SK-N-SH (cell line): ENCODE measurements around the gene PRDX1. TPM values are rescaled to one million over a fixed set of nuclear protein-coding genes. Genes with fewer than 3 reads are reported as not detected.
A peak's percentile ranks its signal among the peaks of the same experiment; 100 is the strongest.

Experiments
- CTCF ChIA-PET: fragments of 300-600, 350-600 bp; formaldehyde crosslinking; extraction: SDS; loops from one replicate; lab custom pipeline; 2021; lab: Yijun Ruan, JAX
- POLR2A ChIA-PET: fragments of 350-600 bp; sonication (Branson Sonifier 250); formaldehyde crosslinking; extraction: SDS; loops from one replicate; lab custom pipeline; 2020; ENCODE audit warnings: antibody characterized with exemption, inconsistent platforms; lab: Yijun Ruan, JAX
- DNase-seq: peaks from one replicate; pipeline ENCODE4 v3.0.0; 2012
- H2AFZ ChIP-seq: fragments of 200-600 bp; sonication (generic); 2 replicates; pipeline ENCODE4 v1.8.1; 2016; ENCODE audit warnings: antibody characterized with exemption, mild to moderate bottlenecking, low read depth
- H3F3A ChIP-seq: fragments of 200-600 bp; sonication (generic); replicated peaks from 2 replicates; pipeline ENCODE3; 2016; ENCODE audit warnings: antibody characterized with exemption, mild to moderate bottlenecking; ENCODE audit not compliant: insufficient read depth
- H3K27ac ChIP-seq, 2 experiments: fragments of 200-500 bp in 1 of 2; fragments of 200-600 bp in 1 of 2; sonication (Bioruptor generic) in 1 of 2; sonication (generic), shearing (Covaris generic) in 1 of 2; 2 replicates each; pipeline versions ENCODE4 v1.5.1 to v1.6.1; 2014 to 2016; ENCODE audit warnings: low read depth in 2 of 2, inconsistent platforms in 1 of 2, low read length in 1 of 2, mild to moderate bottlenecking in 1 of 2, mixed read lengths in 1 of 2
- H3K27me3 ChIP-seq: fragments of 200-600 bp; sonication (generic), shearing (Covaris generic); 2 replicates; pipeline ENCODE4 v1.6.1; 2016; ENCODE audit warnings: mixed run types; ENCODE audit not compliant: insufficient read depth
- H3K36me3 ChIP-seq, 2 experiments: fragments of 200-500 bp in 1 of 2; fragments of 200-600 bp in 1 of 2; sonication (Bioruptor generic) in 1 of 2; sonication (generic) in 1 of 2; replicated peaks in 1 of 2; 2 replicates each; pipeline versions ENCODE3 to v1.5.1; 2014 to 2016; ENCODE audit warnings: low read length in 1 of 2, mild to moderate bottlenecking in 1 of 2; ENCODE audit not compliant: insufficient read depth in 2 of 2, control insufficient read depth in 1 of 2
- H3K4me1 ChIP-seq, 2 experiments: fragments of 200-500 bp in 1 of 2; fragments of 200-600 bp in 1 of 2; sonication (Bioruptor generic) in 1 of 2; sonication (generic), shearing (Covaris generic) in 1 of 2; 2 replicates each; pipeline versions ENCODE4 v1.5.1 to v1.6.1; 2014 to 2016; ENCODE audit warnings: low read depth in 1 of 2, low read length in 1 of 2, mixed run types in 1 of 2; ENCODE audit not compliant: insufficient read depth in 2 of 2, control insufficient read depth in 1 of 2
- H3K4me2 ChIP-seq: fragments of 200-600 bp; sonication (generic), shearing (Covaris generic); 2 replicates; pipeline ENCODE4 v1.6.1; 2017; ENCODE audit warnings: mixed run types
- H3K4me3 ChIP-seq, 2 experiments: fragments of 200-500 bp in 1 of 2; fragments of 200-600 bp in 1 of 2; sonication (Bioruptor generic) in 1 of 2; sonication (generic), shearing (Covaris generic) in 1 of 2; 2 replicates each; pipeline versions ENCODE4 v1.5.1 to v1.8.1; 2014 to 2016; ENCODE audit warnings: low read depth in 2 of 2, inconsistent platforms in 1 of 2, low read length in 1 of 2, mild to moderate bottlenecking in 1 of 2, mixed read lengths in 1 of 2, moderate library complexity in 1 of 2
- H3K79me2 ChIP-seq: fragments of 200-600 bp; sonication (generic); 2 replicates; pipeline ENCODE4 v1.8.1; 2017; ENCODE audit warnings: mild to moderate bottlenecking; ENCODE audit not compliant: insufficient read depth
- H3K9ac ChIP-seq: fragments of 200-600 bp; sonication (generic); 2 replicates; pipeline ENCODE4 v1.6.1; 2017; ENCODE audit warnings: mixed run types
- H3K9me2 ChIP-seq: fragments of 200-600 bp; sonication (generic); 2 replicates; pipeline ENCODE4 v1.6.1; 2017; ENCODE audit warnings: mixed run types
- H3K9me3 ChIP-seq: fragments of 200-600 bp; sonication (generic); 2 replicates; pipeline ENCODE4 v1.6.1; 2017; ENCODE audit warnings: mixed run types, mild to moderate bottlenecking, moderate library complexity
- H4K20me1 ChIP-seq: fragments of 200-600 bp; sonication (generic); 2 replicates; pipeline ENCODE4 v1.6.1; 2017; ENCODE audit warnings: mild to moderate bottlenecking, mixed run types; ENCODE audit not compliant: insufficient read depth
- CHD2 ChIP-seq: fragments of 150-350 bp; IDR thresholded peaks from 2 replicates; pipeline ENCODE4 v1.6.1; 2018; ENCODE audit warnings: low read length; ENCODE audit not compliant: partially characterized antibody
- ELF1 ChIP-seq: IDR thresholded peaks from 2 replicates; pipeline ENCODE4 v1.4.0; 2012
- EP300 ChIP-seq, 2 experiments: IDR thresholded peaks; 2 replicates each; pipeline versions ENCODE4 v1.4.0 to v1.6.1; 2012; ENCODE audit warnings: borderline replicate concordance in 1 of 2, low read depth in 1 of 2, low read length in 1 of 2
- FOXJ3 ChIP-seq: sonication (generic); formaldehyde crosslinking; IDR thresholded peaks from 2 replicates; pipeline ENCODE4 v1.5.1; 2020; ENCODE audit warnings: mild to moderate bottlenecking, missing genetic modification reagents
- FOXM1 ChIP-seq: IDR thresholded peaks from 2 replicates; pipeline ENCODE4 v1.4.0; 2012; ENCODE audit warnings: low read depth, mild to moderate bottlenecking
- GATA2 ChIP-seq: sonication (generic); formaldehyde crosslinking; IDR thresholded peaks from 2 replicates; pipeline ENCODE4 v1.5.0; 2020; ENCODE audit warnings: mild to moderate bottlenecking, missing genetic modification reagents
- JUND ChIP-seq: IDR thresholded peaks from 2 replicates; pipeline ENCODE4 v1.4.0; 2012
- MAX ChIP-seq: IDR thresholded peaks from 2 replicates; pipeline ENCODE4 v1.4.0; 2012; ENCODE audit warnings: low read depth
- MXI1 ChIP-seq: IDR thresholded peaks from 2 replicates; pipeline ENCODE4 v1.6.1; 2012; ENCODE audit warnings: mild to moderate bottlenecking, low read depth, low read length, improper control_type of control experiment
- NRF1 ChIP-seq: IDR thresholded peaks from 2 replicates; pipeline ENCODE4 v1.6.1; 2012; ENCODE audit warnings: low read depth, mild to moderate bottlenecking, low read length
- POLR2AphosphoS5 ChIP-seq: IDR thresholded peaks from 2 replicates; pipeline ENCODE4 v1.6.1; 2012; ENCODE audit warnings: low read depth, low read length
- RAD21 ChIP-seq: IDR thresholded peaks from 2 replicates; pipeline ENCODE4 v1.6.1; 2012; ENCODE audit warnings: mild to moderate bottlenecking, low read length
- RFX5 ChIP-seq: IDR thresholded peaks from 2 replicates; pipeline ENCODE4 v1.6.1; 2012; ENCODE audit warnings: mild to moderate bottlenecking, improper control_type of control experiment, low read length
- TAF1 ChIP-seq: IDR thresholded peaks from 2 replicates; pipeline ENCODE4 v1.6.1; 2012; ENCODE audit warnings: low read depth, mild to moderate bottlenecking, low read length, moderate library complexity, borderline replicate concordance
- TCF12 ChIP-seq: IDR thresholded peaks from 2 replicates; pipeline ENCODE4 v1.4.0; 2012
- USF1 ChIP-seq: IDR thresholded peaks from 2 replicates; pipeline ENCODE4 v1.4.0; 2012; ENCODE audit warnings: low read depth, borderline replicate concordance
- YY1 ChIP-seq: IDR thresholded peaks from 2 replicates; pipeline ENCODE4 v1.4.0; 2012; ENCODE audit warnings: low read depth, mild to moderate bottlenecking
- WGBS: methylation state at CpG from one replicate; pipeline ENCODE4 v1.1.6; 2017; ENCODE audit warnings: low lambda C conversion rate; 5-methylcytosine and 5-hydroxymethylcytosine counted together
- polyA plus RNA-seq, 3 experiments: library from polyadenylated mRNA; depleted of rRNA; stranded (reverse); fragments of >200 nt; gene quantifications; 2 replicates each; pipeline ENCODE4 v1.2.3, GENCODE V29; 2012
- TF ChIP-seq, protein P1 (sequence below): fragments of 150-350 bp; IDR thresholded peaks from 2 replicates; pipeline ENCODE4 v1.6.1; 2016; ENCODE audit warnings: mild to moderate bottlenecking, low read depth, low read length
- TF ChIP-seq, protein P2 (sequence below): IDR thresholded peaks from 2 replicates; pipeline ENCODE4; 2012
- TF ChIP-seq, protein P3 (sequence below): fragments of 200-600 bp; sonication (generic); IDR thresholded peaks from 2 replicates; pipeline ENCODE4 v1.6.1; 2017; ENCODE audit warnings: antibody characterized with exemption, mild to moderate bottlenecking, moderate library complexity

The PRDX1 gene
- polyA plus RNA-seq, 1 of the 3 experiments (the other 2 are of a cell fraction) = 467 TPM

- ChIA-PET POLR2A (interaction anchor here (0.9 to 3.7 kb wide), 7 partner anchors 8 to 479 kb away, joined by 3 to 24 read pairs (median 3); partner anchors contain the start of genes AKR1A1, CCDC163, MMACHC and MUTYH), CTCF (interaction anchor here (0.6 to 7.9 kb wide), 19 partner anchors 9 to 1285 kb away, joined by 3 to 158 read pairs (median 4); partner anchors contain the start of genes HPDL, MMACHC, MUTYH and PRDX1)
- Histone ChIP-seq H3K27me3 (no peaks in the 10 kb centered on the region), H4K20me1 (no peaks in the 10 kb centered on the region), H3K4me1 (peaks cover 0 to 5% of the 10 kb centered on the region in 2 experiments; a peak in 2 of 4 replicates), H3K27ac (no peak overlapping the region), H3K79me2 (no peaks in the 10 kb centered on the region), H3K36me3 (no peaks in the 10 kb centered on the region), H3K4me3 (peak overlapping the region; percentile 36 to 98), H3K9ac (no peak overlapping the region), H3K9me3 (no peaks in the 10 kb centered on the region), H3F3A (no peaks in the 10 kb centered on the region), H2AFZ (peak overlapping the region; percentile 74), H3K9me2 (no peaks in the 10 kb centered on the region), H3K4me2 (peak overlapping the region; percentile 90)
- 41% methylated on average over 18 of the region's 19 CpGs for WGBS
- DNase-seq = no peak
- TF ChIP-seq, protein P1, sequence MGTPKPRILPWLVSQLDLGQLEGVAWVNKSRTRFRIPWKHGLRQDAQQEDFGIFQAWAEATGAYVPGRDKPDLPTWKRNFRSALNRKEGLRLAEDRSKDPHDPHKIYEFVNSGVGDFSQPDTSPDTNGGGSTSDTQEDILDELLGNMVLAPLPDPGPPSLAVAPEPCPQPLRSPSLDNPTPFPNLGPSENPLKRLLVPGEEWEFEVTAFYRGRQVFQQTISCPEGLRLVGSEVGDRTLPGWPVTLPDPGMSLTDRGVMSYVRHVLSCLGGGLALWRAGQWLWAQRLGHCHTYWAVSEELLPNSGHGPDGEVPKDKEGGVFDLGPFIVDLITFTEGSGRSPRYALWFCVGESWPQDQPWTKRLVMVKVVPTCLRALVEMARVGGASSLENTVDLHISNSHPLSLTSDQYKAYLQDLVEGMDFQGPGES = no peak
- TF ChIP-seq MXI1 (peak; percentile 3; the same call in 1 of the 2 replicates), FOXJ3 (CRISPR knock-in tag) (peak; percentile 31; the same call in 1 of the 2 replicates), RFX5 (peak; percentile 8; the same call in 1 of the 2 replicates), USF1 (no peak)
These were observed 30.0 kb downstream of the PRDX1 start for GRCh38 chr1:45491487-45492260.

DNA sequence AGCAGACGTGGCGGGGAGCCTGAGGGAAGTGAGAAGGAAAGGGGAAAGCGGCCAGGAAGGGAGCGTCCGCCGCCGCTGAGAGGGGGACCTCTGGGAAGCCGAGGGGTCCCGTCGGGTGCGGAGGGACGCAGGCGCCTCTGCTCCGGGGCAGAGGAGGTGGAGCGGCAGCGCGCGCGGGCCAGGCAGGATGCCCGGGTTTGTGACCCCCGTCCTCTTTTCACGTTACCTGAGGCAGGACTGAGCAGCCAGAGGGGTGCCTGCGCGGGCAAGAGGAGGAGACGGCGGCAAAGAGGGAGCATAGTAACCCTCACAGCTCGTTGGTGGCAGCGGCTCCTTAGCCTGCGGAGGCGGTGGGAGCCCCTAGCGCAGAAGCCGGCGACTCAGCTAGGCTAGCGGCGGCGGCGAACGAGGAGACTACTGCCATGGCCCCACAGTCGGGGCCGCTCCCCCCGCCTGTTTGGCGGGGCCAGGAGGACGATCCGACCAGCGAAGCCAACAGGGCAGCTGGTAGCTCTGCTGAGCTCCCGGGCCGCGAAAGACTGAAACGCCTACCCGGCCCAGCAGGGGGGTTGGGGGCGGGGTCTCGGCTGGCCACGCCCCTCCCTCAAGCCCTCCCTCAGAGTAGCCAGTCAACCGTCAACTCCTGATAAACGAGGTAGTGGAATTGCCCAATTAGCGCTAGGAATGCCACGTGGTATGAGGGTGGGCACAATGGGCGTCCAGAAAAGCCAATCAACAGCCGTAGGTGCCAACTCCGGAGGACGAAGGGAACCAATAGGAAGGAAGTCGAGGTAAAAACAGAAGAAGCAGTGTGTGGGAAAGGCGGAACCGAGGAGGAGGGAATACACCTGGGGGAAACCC, 30.8 kb downstream of the PRDX1 start, which contains the start of gene TESK2:
Gene TESK2 (minus strand): TSS at position 538 of the 861 bp plus-strand sequence. CDS start 33,378 bp downstream, outside the sequence.
- ChIA-PET CTCF (interaction anchor here (0.6 to 7.9 kb wide), 13 partner anchors 10 to 1286 kb away, joined by 3 to 158 read pairs (median 3); partner anchors contain the start of genes MMACHC, MUTYH and TOE1), POLR2A (interaction anchor here (0.7 to 3.7 kb wide), 8 partner anchors 9 to 480 kb away, joined by 3 to 24 read pairs (median 3); partner anchors contain the start of genes AKR1A1, CCDC163, HECTD3 and MMACHC)
- 1% methylated on average over 40 of the region's 64 CpGs for WGBS
- no peaks in the 10 kb centered on the region for H4K20me1 ChIP-seq
- DNase-seq = peak; percentile 98
- H3K79me2 ChIP-seq = no peaks in the 10 kb centered on the region
- H3K4me3 ChIP-seq = peak within 1 kb of the TSS; percentile 68 to 98
- H3K27me3 ChIP-seq = no peaks in the 10 kb centered on the region
- H3F3A ChIP-seq = no peaks in the 10 kb centered on the region
- H3K9ac ChIP-seq = peak within 1 kb of the TSS; percentile 69
- no peaks in the 10 kb centered on the region for H3K9me2 ChIP-seq
- no peaks in the 10 kb centered on the region for H3K9me3 ChIP-seq
- H2AFZ ChIP-seq = peak within 1 kb of the TSS; percentile 97
- peak within 1 kb of the TSS in 1 of 2 experiments; percentile 47; a peak in 2 of 4 replicates for H3K27ac ChIP-seq
- peaks cover 0 to 5% of the 10 kb centered on the region in 2 experiments; a peak in 2 of 4 replicates for H3K4me1 ChIP-seq
- H3K36me3 ChIP-seq = no peaks in the 10 kb centered on the region
- peak within 1 kb of the TSS; percentile 90 for H3K4me2 ChIP-seq
- TF ChIP-seq POLR2AphosphoS5 = peak; percentile 69
- TF ChIP-seq MAX = peak; percentile 93
- TF ChIP-seq TAF1 = peak; percentile 85
- no peak for TF ChIP-seq EP300 (IDR thresholded peaks at IDR 0.05; ENCODE audit: borderline replicate concordance in 1 of 2, low read depth in 1 of 2, low read length in 1 of 2)
- TF ChIP-seq GATA2 = no peak
- TF ChIP-seq CHD2 = peak; percentile 91
- TF ChIP-seq YY1 = peak; percentile 28; the same call in 1 of the 2 replicates
- 0 out of 2 replicates have a peak, but pooled peaks have one; percentile 10 for TF ChIP-seq TCF12
- TF ChIP-seq, protein P2, sequence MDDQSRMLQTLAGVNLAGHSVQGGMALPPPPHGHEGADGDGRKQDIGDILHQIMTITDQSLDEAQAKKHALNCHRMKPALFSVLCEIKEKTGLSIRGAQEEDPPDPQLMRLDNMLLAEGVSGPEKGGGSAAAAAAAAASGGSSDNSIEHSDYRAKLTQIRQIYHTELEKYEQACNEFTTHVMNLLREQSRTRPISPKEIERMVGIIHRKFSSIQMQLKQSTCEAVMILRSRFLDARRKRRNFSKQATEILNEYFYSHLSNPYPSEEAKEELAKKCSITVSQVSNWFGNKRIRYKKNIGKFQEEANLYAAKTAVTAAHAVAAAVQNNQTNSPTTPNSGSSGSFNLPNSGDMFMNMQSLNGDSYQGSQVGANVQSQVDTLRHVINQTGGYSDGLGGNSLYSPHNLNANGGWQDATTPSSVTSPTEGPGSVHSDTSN = peak; percentile 98
- peak; percentile 72 for TF ChIP-seq RFX5
- TF ChIP-seq FOXM1 = no peak
- TF ChIP-seq, protein P3, sequence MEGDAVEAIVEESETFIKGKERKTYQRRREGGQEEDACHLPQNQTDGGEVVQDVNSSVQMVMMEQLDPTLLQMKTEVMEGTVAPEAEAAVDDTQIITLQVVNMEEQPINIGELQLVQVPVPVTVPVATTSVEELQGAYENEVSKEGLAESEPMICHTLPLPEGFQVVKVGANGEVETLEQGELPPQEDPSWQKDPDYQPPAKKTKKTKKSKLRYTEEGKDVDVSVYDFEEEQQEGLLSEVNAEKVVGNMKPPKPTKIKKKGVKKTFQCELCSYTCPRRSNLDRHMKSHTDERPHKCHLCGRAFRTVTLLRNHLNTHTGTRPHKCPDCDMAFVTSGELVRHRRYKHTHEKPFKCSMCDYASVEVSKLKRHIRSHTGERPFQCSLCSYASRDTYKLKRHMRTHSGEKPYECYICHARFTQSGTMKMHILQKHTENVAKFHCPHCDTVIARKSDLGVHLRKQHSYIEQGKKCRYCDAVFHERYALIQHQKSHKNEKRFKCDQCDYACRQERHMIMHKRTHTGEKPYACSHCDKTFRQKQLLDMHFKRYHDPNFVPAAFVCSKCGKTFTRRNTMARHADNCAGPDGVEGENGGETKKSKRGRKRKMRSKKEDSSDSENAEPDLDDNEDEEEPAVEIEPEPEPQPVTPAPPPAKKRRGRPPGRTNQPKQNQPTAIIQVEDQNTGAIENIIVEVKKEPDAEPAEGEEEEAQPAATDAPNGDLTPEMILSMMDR = no peak
- peak; percentile 71 for TF ChIP-seq ELF1
- TF ChIP-seq JUND = no peak
- no peak for TF ChIP-seq RAD21
- no peak for TF ChIP-seq NRF1
